NCI-H1417 (cell line): ENCODE data around the gene HBG1.
"Not testable (repeated sequence)": the region's sequence is repeated elsewhere in the genome, so short reads cannot be mapped to it uniquely, and the experiment has no call there.

Source experiments
- DNase-seq, 3 experiments: peaks; one replicate each; lab custom pipeline; 2025; lab: John Stamatoyannopoulos, UW

Gene HBG1

GRCh38 chr11:5277807-5278382 is 28.2 kb upstream of the HBG1 start:
- DNase-seq, result no peak

DNA sequence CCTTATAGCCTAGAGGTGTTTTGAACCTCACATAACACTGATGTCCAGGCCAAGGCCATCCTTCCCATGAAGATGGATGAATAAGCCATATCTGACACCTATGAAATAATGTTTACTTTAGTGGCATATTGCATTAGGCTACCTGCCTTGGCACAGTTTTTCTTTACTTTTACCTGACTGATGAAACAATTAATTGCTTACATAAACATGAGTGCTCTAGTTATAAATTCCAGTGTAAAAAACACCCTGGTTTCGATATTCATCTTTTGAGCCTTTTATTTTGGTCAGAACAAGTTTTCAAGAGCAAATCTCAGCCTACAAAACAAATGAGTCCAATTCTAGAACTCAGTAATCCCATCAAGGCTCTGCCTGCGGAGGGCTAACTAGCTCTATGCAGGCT is 27.0 kb upstream of the HBG1 start:
- DNase-seq, result no peak

DNA sequence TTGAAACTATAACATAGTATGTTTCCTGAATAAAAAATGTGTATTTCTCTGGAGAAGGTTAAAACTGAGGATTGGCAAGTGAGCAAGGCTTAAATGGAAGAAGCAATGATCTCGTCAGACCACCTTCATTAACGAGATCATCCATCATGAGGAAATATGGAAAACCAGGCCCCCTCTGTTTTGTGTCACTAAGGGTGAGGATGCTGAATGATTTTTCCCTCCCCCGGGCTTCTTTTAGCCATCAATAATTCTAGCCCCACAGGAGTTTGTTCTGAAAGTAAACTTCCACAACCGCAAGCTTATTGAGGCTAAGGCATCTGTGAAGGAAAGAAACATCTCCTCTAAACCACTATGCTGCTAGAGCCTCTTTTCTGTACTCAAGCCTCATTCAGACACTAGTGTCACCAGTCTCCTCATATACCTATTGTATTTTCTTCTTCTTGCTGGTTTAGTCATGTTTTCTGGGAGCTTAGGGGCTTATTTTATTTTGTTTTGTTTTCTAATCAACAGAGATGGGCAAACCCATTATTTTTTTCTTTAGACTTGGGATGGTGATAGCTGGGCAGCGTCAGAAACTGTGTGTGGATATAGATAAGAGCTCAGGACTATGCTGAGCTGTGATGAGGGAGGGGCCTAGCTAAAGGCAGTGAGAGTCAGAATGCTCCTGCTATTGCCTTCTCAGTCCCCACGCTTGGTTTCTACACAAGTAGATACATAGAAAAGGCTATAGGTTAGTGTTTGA is 25.9 kb upstream of the HBG1 start:
- no peak for DNase-seq

DNA sequence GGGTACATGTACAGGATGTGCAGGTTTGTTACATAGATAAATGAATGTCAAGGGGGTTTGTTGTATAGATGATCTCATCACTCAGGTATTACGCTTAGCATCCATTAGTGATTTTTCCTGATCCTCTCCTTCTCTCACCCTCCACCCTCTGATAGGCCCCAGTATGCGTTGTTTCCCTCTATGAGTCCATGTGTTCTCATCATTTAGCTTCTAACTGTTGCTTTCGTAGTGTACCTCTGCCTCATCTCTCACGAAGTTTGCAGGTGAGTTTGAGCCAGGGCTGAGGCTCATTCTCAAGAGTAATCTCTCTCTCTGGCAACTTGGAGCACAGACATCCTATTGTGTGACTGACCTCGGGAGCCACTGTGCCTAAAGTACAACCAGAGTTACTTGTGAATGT is 24.7 kb upstream of the HBG1 start:
- no peak for DNase-seq

DNA sequence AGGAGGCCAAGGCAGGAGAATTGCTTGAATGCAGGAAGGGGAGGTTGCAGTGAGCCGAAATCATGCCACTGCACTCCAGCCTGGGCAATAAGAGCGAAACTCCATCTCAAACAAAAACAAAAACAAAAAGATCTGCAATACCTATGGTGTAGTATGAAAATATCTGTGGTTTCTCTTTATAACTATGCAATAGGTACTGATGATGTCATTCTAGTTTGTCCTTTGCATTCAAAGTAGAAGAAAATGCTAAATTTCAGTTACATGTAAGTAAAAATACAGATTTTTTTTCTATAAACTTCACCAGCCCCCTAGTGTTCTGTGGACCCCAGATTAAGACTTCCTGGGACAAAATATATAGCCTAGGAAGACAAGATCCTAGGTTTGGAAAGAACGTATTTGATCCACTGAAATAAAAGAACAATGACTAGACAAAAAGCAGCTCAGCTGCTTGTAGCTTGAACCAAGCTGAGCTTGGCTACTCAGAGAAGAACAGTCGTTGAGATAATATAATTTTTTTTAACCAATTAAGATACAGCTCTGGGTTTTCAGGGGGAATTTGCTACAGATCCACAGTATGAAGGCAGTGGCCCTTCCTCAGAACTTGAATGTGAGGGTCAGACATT is 22.8 kb upstream of the HBG1 start:
- no peak for DNase-seq

DNA sequence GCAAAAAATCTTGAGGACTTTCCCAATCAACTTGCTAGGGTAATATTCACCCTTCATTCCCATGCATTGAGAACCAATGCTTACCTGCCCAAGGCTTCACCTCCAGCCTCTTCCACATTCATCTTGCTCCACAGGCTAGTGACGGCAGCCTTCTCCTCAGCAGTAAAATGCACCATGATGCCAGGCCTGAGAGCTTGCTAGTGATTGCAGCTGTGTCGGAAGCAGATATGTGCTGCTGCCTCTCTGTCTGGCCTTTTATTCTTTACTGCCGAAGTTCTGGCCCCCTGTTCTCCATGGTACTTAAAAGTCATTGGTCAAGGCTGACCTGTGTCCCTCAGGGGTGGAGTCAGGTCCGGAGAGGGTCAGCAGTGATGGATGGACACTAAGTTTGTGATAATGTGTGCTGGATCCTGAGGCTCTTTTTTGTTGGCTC is 20.1 kb upstream of the HBG1 start, which contains the start of gene HBE1:
TSS of gene HBE1 (minus strand) at position 231 of the 433 bp plus-strand sequence. CDS start at position 176, 55 bp downstream.
- DNase-seq, result peak in 1 of 3 experiments; percentile 91

DNA sequence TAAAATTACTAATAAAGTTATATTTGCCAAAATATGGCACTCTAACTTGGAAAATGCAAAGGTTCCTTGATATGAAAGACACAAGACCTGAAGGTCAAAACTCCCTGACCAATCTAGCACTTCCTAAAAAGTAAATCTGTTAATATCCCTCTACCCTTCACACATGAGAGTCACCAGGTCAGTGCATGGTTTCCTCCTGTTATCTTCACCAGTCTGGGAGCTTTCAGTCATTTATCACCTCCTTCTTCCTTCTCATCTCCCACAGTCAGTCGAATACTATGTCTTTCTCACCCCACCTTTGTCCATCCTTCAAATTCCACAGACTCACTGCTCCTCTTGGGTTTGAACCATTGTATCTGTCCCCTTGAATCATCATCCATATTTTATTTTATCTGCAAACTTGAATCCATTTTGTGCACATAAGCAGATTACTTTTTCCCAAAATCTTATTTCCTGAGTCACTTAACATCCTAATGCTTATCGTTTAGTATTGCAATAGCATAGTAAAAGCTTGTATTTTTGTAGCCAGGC is 17.4 kb upstream of the HBG1 start:
- DNase-seq, result no peak

DNA sequence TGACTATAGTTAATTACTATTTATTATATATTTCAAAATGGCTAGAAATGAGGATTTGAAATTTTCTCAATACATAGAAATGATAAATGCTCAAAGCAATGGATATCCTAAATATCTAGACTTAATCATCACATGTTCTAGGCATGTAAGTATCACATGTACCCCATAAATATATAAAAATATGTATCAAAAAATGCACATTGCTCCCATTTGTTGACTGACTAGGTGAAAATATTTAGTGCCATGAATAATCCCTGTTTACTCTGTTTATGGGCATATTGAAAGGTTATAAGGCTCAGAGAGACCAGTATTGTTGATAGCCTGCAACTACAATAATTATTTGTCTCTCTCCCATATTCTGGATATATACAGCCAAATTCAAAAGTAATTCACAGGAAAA is 17.0 kb upstream of the HBG1 start:
- DNase-seq, result no peak

DNA sequence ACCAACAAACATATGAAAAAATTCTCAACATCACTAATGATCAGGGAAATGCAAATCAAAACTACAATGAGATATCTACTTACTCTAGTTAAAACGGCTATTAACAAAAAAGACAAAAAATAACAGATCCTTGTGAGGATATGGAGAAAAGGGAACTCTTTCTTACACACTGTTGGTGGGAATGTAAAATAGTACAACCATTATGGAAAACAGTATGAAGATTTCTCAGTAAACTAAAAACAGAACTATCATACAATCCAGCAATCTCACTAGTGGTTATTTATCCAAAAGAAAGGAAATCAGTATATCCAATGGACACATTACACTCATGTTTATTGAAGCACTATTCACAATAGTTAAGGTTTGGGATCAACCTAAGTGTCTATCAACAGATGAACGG is 16.2 kb upstream of the HBG1 start:
- DNase-seq, result no peak

- no peak for DNase-seq
Observed at GRCh38 chr11:5258543-5259262, 9.0 kb upstream of the HBG1 start.

DNA sequence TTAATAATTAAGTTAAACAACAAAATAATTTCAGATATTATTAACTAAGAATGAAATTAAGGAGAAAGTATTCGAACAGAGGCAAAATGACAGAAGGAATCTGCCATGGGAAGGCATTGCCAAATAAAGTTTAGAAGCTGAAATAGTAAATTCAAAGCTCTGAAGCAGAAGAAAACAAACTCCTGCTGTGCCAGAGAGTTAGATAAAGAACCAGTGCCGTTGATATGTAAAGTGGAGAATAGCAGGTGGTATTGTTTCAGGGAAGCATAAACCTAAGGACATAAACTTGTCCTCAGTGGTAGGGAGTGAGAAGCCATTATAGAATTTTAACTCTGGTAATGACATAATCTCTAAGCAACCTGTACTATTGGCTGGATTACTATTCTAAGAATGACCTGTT is 7.6 kb upstream of the HBG1 start:
- DNase-seq, result no peak

DNA sequence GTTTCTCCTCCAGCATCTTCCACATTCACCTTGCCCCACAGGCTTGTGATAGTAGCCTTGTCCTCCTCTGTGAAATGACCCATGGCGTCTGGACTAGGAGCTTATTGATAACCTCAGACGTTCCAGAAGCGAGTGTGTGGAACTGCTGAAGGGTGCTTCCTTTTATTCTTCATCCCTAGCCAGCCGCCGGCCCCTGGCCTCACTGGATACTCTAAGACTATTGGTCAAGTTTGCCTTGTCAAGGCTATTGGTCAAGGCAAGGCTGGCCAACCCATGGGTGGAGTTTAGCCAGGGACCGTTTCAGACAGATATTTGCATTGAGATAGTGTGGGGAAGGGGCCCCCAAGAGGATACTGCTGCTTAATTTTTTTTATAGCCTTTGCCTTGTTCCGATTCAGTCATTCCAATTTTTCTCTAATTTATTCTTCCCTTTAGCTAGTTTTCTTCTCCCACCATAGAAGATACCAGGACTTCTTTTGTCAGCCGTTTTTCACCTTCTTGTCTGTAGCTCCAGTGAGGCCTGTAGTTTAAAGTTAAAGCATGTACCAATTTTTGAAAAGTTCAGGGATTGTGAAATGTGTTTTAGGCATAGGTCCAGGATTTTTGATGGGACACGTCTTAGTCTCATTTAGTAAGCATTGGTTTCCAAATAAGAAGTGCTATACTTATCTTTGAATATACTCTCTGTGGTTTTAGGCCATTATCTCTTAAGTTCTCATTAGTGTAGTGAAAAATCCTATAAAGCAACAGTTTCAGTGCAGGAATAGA is 5.2 kb upstream of the HBG1 start, which contains the start of gene HBG2:
TSS of gene HBG2 (minus strand) at position 136 of the 768 bp plus-strand sequence. CDS start at position 83, 53 bp downstream.
- not testable (repeated sequence) for DNase-seq

DNA sequence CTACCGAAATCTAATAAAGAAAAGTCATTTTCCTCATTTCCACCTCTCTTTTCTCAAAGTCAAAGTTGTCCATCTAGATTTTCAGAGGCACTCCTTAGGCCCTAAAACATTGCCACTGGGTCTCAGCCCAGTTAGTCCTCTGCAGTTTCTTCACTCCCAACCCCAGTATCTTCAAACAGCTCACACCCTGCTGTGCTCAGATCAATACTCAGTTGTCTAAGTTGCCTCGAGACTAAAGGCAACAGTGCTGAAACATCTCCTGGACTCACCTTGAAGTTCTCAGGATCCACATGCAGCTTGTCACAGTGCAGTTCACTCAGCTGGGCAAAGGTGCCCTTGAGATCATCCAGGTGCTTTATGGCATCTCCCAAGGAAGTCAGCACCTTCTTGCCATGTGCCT is 4.4 kb upstream of the HBG1 start:
- DNase-seq, result peak in 1 of 3 experiments; percentile 82

DNA sequence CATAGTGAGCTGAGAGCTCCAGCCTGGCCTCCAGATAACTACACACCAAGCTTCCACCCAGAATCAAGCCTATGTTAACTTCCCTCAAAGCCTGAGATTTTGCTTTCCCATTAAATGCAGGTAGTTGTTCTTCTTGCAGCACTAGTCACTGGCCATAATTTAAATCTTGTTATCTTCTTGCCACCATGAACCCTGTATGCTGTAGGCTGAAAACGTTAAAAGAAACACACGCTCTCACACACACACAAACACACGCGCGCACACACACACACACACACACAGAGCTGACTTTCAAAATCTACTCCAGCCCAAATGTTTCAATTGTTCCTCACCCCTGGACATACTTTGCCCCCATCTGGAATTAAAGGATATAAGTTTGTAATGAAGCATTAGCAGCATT is 3.8 kb upstream of the HBG1 start:
- DNase-seq, result not testable (repeated sequence)

DNA sequence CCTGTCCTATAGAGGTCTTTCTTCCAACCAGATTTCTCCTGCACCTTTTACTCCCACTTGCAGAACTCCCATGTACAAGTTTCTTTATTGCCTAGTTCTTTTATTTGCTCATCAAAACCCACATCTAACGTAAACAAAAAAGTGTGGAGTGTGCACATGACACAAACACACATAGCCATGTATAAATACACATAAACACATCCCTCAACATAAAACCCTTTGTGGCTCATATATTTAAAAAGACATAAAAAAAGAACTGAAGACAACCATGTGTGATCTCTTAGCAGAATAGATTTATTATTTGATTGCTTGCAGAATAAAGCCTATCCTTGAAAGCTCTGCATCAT is 3.2 kb upstream of the HBG1 start:
- no peak for DNase-seq

DNA sequence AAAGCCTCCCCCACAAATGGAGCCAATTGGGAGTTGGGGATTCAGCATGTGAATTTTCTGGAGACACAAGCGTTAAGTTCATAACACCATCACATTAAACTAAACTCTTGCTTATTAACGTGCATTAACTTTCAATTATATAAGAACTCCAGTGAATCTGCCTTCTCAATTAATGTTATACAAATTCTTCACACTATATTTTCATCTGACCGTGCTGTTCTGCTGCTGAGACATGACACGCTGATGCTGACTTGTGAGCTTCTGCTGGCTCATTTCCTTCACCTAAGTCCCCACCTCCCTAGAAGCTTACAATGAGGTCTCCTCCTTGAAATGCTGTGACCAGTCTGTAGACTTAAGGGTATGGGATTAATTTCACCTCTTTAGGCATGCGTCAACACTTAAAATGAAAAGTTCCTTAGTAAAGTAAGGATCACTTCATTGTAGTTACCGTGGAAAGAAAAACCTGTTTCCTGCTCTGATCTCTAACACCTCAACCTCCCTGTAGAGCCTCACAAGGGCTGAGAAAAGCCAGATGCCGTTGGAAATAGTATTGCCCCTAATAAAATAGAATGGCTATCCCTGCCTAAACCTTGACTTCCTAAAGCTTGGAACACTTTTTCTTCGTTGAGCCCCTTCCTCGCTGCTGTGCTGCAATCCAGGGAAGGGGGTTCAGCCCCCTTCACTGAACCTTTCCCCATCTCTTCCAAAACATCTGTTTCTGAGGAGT is 2.7 kb upstream of the HBG1 start:
- DNase-seq, result no peak

DNA sequence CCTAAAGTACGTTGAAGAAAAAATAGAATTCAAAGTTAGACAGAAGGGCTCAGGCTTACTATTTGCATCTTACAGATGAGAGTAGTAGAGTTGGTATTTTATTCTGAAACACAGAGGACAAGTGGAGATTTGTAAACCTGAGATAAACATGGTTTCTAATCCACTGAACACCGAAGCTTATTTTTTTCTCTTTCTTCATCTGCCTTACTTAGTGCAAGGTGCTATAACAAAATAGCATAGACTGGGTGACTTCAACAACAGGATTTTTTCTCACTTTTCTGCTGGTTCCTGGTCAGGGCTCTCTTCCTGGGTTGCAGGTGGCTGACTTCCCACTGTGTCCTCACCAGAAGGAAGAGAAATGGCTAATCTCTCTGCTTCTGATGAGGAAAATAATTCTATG is 2.1 kb upstream of the HBG1 start:
- no peak for DNase-seq

- no peak for DNase-seq
Observed at GRCh38 chr11:5250543-5251204, 1.0 kb upstream of the HBG1 start.

DNA sequence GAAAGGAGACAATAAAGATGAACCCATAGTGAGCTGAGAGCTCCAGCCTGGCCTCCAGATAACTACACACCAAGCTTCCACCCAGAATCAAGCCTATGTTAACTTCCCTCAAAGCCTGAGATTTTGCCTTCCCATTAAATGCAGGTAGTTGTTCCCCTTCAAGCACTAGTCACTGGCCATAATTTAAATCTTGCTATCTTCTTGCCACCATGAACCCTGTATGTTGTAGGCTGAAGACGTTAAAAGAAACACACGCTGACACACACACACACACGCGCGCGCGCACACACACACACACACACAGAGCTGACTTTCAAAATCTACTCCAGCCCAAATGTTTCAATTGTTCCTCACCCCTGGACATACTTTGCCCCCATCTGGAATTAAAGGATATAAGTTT is 1.2 kb downstream of the HBG1 start:
- not testable (repeated sequence) for DNase-seq

GRCh38 chr11:5247472-5248192 is 2.0 kb downstream of the HBG1 start:
- no peak for DNase-seq
